ENCODE results near the gene DISC1. TPM values are rescaled to one million over a fixed set of nuclear protein-coding genes. Genes with fewer than 3 reads are reported as not detected.

Gene DISC1
- total and polyA plus RNA-seq, 4 experiments from 2014 or later = 1.9 to 18.0 (median 10.0) TPM

GRCh38 chr1:231822041-231822440, 195.5 kb downstream of the DISC1 start:
- Mint-ChIP-seq H3K4me1 (no peaks in the 10 kb centered on the region), H3K27ac (no peak overlapping the region), H3K36me3 (peaks cover 53 to 68% of the 10 kb centered on the region in 2 donors), H3K9me3 (no peaks in the 10 kb centered on the region), H3K4me3 (no peak overlapping the region), H3K27me3 (no peaks in the 10 kb centered on the region)
- H3K9me3 ChIP-seq (ENCODE audit: control insufficient read depth in 1 of 2, low read length in 2 of 2) = no peaks in the 10 kb centered on the region
- H3K4me3 ChIP-seq (ENCODE audit: low read length in 2 of 2) = no peak overlapping the region
- CTCF ChIA-PET (ENCODE audit: partially characterized antibody) = no interaction called here
- intact Hi-C loops (cut with micrococcal nuclease) = no loop called here
- H3K27ac ChIP-seq (ENCODE audit: low read depth, low read length) = no peak overlapping the region
- no peaks in the 10 kb centered on the region for H3K4me1 ChIP-seq (ENCODE audit: insufficient read depth, low read length)
- DNase-seq = no peak
- no peaks in the 10 kb centered on the region for H3K36me3 ChIP-seq (ENCODE audit: insufficient read depth, low read length)
- no peaks in the 10 kb centered on the region for H3K27me3 ChIP-seq (ENCODE audit: insufficient read depth, low read length)
- POLR2A ChIA-PET (ENCODE audit: partially characterized antibody) = no interaction called here

GRCh38 chr1:231826566-231826965, 200.0 kb downstream of the DISC1 start:
- ChIA-PET POLR2A (ENCODE audit: partially characterized antibody) (no interaction called here), CTCF (ENCODE audit: partially characterized antibody) (no interaction called here)
- no peak for DNase-seq
- Histone ChIP-seq H3K9me3 (ENCODE audit: control insufficient read depth in 1 of 2, low read length in 2 of 2) (no peaks in the 10 kb centered on the region), H3K27me3 (ENCODE audit: insufficient read depth, low read length) (no peaks in the 10 kb centered on the region), H3K27ac (ENCODE audit: low read depth, low read length) (no peak overlapping the region), H3K4me3 (ENCODE audit: low read length in 2 of 2) (no peak overlapping the region), H3K4me1 (ENCODE audit: insufficient read depth, low read length) (no peaks in the 10 kb centered on the region), H3K36me3 (ENCODE audit: insufficient read depth, low read length) (no peaks in the 10 kb centered on the region)
- no peaks in the 10 kb centered on the region for H3K9me3 Mint-ChIP-seq
- no peak overlapping the region for H3K4me3 Mint-ChIP-seq
- peaks cover 0 to 8% (median 0%) of the 10 kb centered on the region in 4 donors for H3K4me1 Mint-ChIP-seq
- H3K36me3 Mint-ChIP-seq = peaks cover 26 to 47% of the 10 kb centered on the region in 2 donors
- no peaks in the 10 kb centered on the region for H3K27me3 Mint-ChIP-seq
- intact Hi-C loops (cut with micrococcal nuclease) = no loop called here
- no peak overlapping the region for H3K27ac Mint-ChIP-seq

- peak overlapping the region in 1 of 7 donors; percentile 5 for H3K27ac Mint-ChIP-seq
- H3K4me1 ChIP-seq (ENCODE audit: insufficient read depth, low read length) = no peaks in the 10 kb centered on the region
- H3K4me1 Mint-ChIP-seq = peaks cover 0 to 8% (median 0%) of the 10 kb centered on the region in 4 donors
- H3K27me3 Mint-ChIP-seq = no peaks in the 10 kb centered on the region
- H3K27ac ChIP-seq (ENCODE audit: low read depth, low read length) = no peak overlapping the region
- no peak overlapping the region for H3K4me3 ChIP-seq (ENCODE audit: low read length in 2 of 2)
- no peaks in the 10 kb centered on the region for H3K36me3 ChIP-seq (ENCODE audit: insufficient read depth, low read length)
- H3K9me3 ChIP-seq (ENCODE audit: control insufficient read depth in 1 of 2, low read length in 2 of 2) = no peaks in the 10 kb centered on the region
- H3K36me3 Mint-ChIP-seq = peaks cover 21 to 41% of the 10 kb centered on the region in 2 donors
- DNase-seq = no peak
- ChIA-PET POLR2A (ENCODE audit: partially characterized antibody) (no interaction called here), CTCF (ENCODE audit: partially characterized antibody) (interaction anchor here (0.7 kb wide), 1 partner anchor 39 kb away, joined by 3 read pairs; no protein-coding TSS in a partner anchor)
- H3K4me3 Mint-ChIP-seq = no peak overlapping the region
- no peaks in the 10 kb centered on the region for H3K27me3 ChIP-seq (ENCODE audit: insufficient read depth, low read length)
- intact Hi-C loops (cut with micrococcal nuclease) = no loop called here
- H3K9me3 Mint-ChIP-seq = no peaks in the 10 kb centered on the region
Observed at GRCh38 chr1:231827337-231828105, 200.9 kb downstream of the DISC1 start.

GRCh38 chr1:231828182-231828920, 201.8 kb downstream of the DISC1 start:
- H3K4me1 Mint-ChIP-seq = peaks cover 0 to 8% (median 0%) of the 10 kb centered on the region in 4 donors
- H3K27ac ChIP-seq (ENCODE audit: low read depth, low read length) = no peak overlapping the region
- H3K36me3 Mint-ChIP-seq = peaks cover 20 to 33% of the 10 kb centered on the region in 2 donors
- no peaks in the 10 kb centered on the region for H3K9me3 ChIP-seq (ENCODE audit: control insufficient read depth in 1 of 2, low read length in 2 of 2)
- no peak overlapping the region for H3K4me3 Mint-ChIP-seq
- H3K9me3 Mint-ChIP-seq = no peaks in the 10 kb centered on the region
- no peaks in the 10 kb centered on the region for H3K4me1 ChIP-seq (ENCODE audit: insufficient read depth, low read length)
- intact Hi-C loops (cut with micrococcal nuclease) = no loop called here
- no peaks in the 10 kb centered on the region for H3K27me3 Mint-ChIP-seq
- no peaks in the 10 kb centered on the region for H3K36me3 ChIP-seq (ENCODE audit: insufficient read depth, low read length)
- no peak overlapping the region for H3K27ac Mint-ChIP-seq
- ChIA-PET POLR2A (ENCODE audit: partially characterized antibody) (no interaction called here), CTCF (ENCODE audit: partially characterized antibody) (no interaction called here)
- no peak for DNase-seq
- no peaks in the 10 kb centered on the region for H3K27me3 ChIP-seq (ENCODE audit: insufficient read depth, low read length)
- no peak overlapping the region for H3K4me3 ChIP-seq (ENCODE audit: low read length in 2 of 2)

GRCh38 chr1:231829332-231829731, 202.7 kb downstream of the DISC1 start:
- Histone ChIP-seq H3K36me3 (ENCODE audit: insufficient read depth, low read length) (no peaks in the 10 kb centered on the region), H3K4me1 (ENCODE audit: insufficient read depth, low read length) (no peaks in the 10 kb centered on the region), H3K27ac (ENCODE audit: low read depth, low read length) (no peak overlapping the region), H3K27me3 (ENCODE audit: insufficient read depth, low read length) (no peaks in the 10 kb centered on the region), H3K4me3 (ENCODE audit: low read length in 2 of 2) (no peak overlapping the region), H3K9me3 (ENCODE audit: control insufficient read depth in 1 of 2, low read length in 2 of 2) (no peaks in the 10 kb centered on the region)
- H3K9me3 Mint-ChIP-seq = no peaks in the 10 kb centered on the region
- peaks cover 0 to 8% (median 0%) of the 10 kb centered on the region in 4 donors for H3K4me1 Mint-ChIP-seq
- intact Hi-C loops (cut with micrococcal nuclease) = no loop called here
- DNase-seq = no peak
- H3K27ac Mint-ChIP-seq = no peak overlapping the region
- POLR2A ChIA-PET (ENCODE audit: partially characterized antibody) = no interaction called here
- no peak overlapping the region for H3K4me3 Mint-ChIP-seq
- peaks cover 13 to 30% of the 10 kb centered on the region in 2 donors for H3K36me3 Mint-ChIP-seq
- H3K27me3 Mint-ChIP-seq = no peaks in the 10 kb centered on the region
- CTCF ChIA-PET (ENCODE audit: partially characterized antibody) = no interaction called here

- Mint-ChIP-seq H3K27ac (no peak overlapping the region), H3K27me3 (no peaks in the 10 kb centered on the region), H3K36me3 (peaks cover 1 to 7% of the 10 kb centered on the region in 2 donors), H3K4me1 (peaks cover 0 to 7% (median under 1%) of the 10 kb centered on the region in 4 donors), H3K4me3 (no peak overlapping the region), H3K9me3 (no peaks in the 10 kb centered on the region)
- no peak overlapping the region for H3K4me3 ChIP-seq (ENCODE audit: low read length in 2 of 2)
- no peaks in the 10 kb centered on the region for H3K9me3 ChIP-seq (ENCODE audit: control insufficient read depth in 1 of 2, low read length in 2 of 2)
- H3K27ac ChIP-seq (ENCODE audit: low read depth, low read length) = no peak overlapping the region
- intact Hi-C loops (cut with micrococcal nuclease) = no loop called here
- ChIA-PET POLR2A (ENCODE audit: partially characterized antibody) (no interaction called here), CTCF (ENCODE audit: partially characterized antibody) (no interaction called here)
- no peak for DNase-seq
- H3K27me3 ChIP-seq (ENCODE audit: insufficient read depth, low read length) = no peaks in the 10 kb centered on the region
- H3K4me1 ChIP-seq (ENCODE audit: insufficient read depth, low read length) = no peaks in the 10 kb centered on the region
- no peaks in the 10 kb centered on the region for H3K36me3 ChIP-seq (ENCODE audit: insufficient read depth, low read length)
Observed at GRCh38 chr1:231836227-231836893, 209.8 kb downstream of the DISC1 start.

GRCh38 chr1:231838521-231838920, 211.9 kb downstream of the DISC1 start:
- no peaks in the 10 kb centered on the region for H3K36me3 ChIP-seq (ENCODE audit: insufficient read depth, low read length)
- no peak overlapping the region for H3K27ac ChIP-seq (ENCODE audit: low read depth, low read length)
- Mint-ChIP-seq H3K27me3 (no peaks in the 10 kb centered on the region), H3K36me3 (peaks cover 1 to 7% of the 10 kb centered on the region in 2 donors), H3K9me3 (no peaks in the 10 kb centered on the region), H3K4me3 (no peak overlapping the region), H3K27ac (peak overlapping the region in 1 of 7 donors; percentile 71), H3K4me1 (peaks cover 0 to 15% (median 3%) of the 10 kb centered on the region in 4 donors)
- intact Hi-C loops (cut with micrococcal nuclease) = no loop called here
- POLR2A ChIA-PET (ENCODE audit: partially characterized antibody) = no interaction called here
- DNase-seq = no peak
- CTCF ChIA-PET (ENCODE audit: partially characterized antibody) = no interaction called here
- H3K9me3 ChIP-seq (ENCODE audit: control insufficient read depth in 1 of 2, low read length in 2 of 2) = no peaks in the 10 kb centered on the region
- no peaks in the 10 kb centered on the region for H3K4me1 ChIP-seq (ENCODE audit: insufficient read depth, low read length)
- no peaks in the 10 kb centered on the region for H3K27me3 ChIP-seq (ENCODE audit: insufficient read depth, low read length)
- H3K4me3 ChIP-seq (ENCODE audit: low read length in 2 of 2) = no peak overlapping the region

Data from CD4-positive, alpha-beta memory T cell (primary cell).